GM23338 (cell line): Measurements from ENCODE around the gene FBLN5. TPM values are rescaled to one million over a fixed set of nuclear protein-coding genes. Genes with fewer than 3 reads are reported as not detected.

Source experiments
- ATAC-seq: fragments of 200-7000 bp; cut with Tn5 transposase; 3 replicates; pipeline ENCODE4 v1.9.1; 2020
- DNase-seq: peaks from one replicate; pipeline ENCODE4 v3.0.0-alpha.2; 2015; ENCODE audit warnings: low spot score
- H2AFZ ChIP-seq: fragments of 200-600 bp; sonication (generic); 2 replicates; pipeline ENCODE4 v1.8.0; 2016; ENCODE audit warnings: antibody characterized with exemption, mild to moderate bottlenecking, moderate library complexity
- H3F3A ChIP-seq: fragments of 200-600 bp; sonication (generic); replicated peaks from 2 replicates; pipeline ENCODE4 v1.8.0; 2017; ENCODE audit warnings: antibody characterized with exemption, mixed run types, low read depth
- H3K27ac ChIP-seq: fragments of 200-600 bp; sonication (generic); 2 replicates; pipeline ENCODE4 v1.6.1; 2016; ENCODE audit warnings: low read depth
- H3K27me3 ChIP-seq: fragments of 200-600 bp; sonication (generic); 2 replicates; pipeline ENCODE4 v1.8.0; 2016; ENCODE audit warnings: mild to moderate bottlenecking, mixed run types, moderate library complexity; ENCODE audit not compliant: insufficient read depth
- H3K36me3 ChIP-seq: fragments of 200-600 bp; sonication (generic); 2 replicates; pipeline ENCODE4 v1.8.0; 2016; ENCODE audit warnings: mild to moderate bottlenecking; ENCODE audit not compliant: insufficient read depth
- H3K4me1 ChIP-seq: fragments of 200-600 bp; sonication (generic); 2 replicates; pipeline ENCODE4 v1.8.0; 2016; ENCODE audit warnings: mild to moderate bottlenecking, moderate library complexity; ENCODE audit not compliant: insufficient read depth
- H3K4me2 ChIP-seq: fragments of 200-600 bp; sonication (generic); 2 replicates; pipeline ENCODE4 v1.7.1; 2017; ENCODE audit warnings: mixed run types
- H3K4me3 ChIP-seq: fragments of 200-600 bp; sonication (generic); 2 replicates; pipeline ENCODE4 v1.6.1; 2016; ENCODE audit warnings: mixed run types
- H3K79me2 ChIP-seq: fragments of 200-600 bp; sonication (generic); replicated peaks from 2 replicates; pipeline ENCODE4 v1.8.0; 2017; ENCODE audit warnings: mild to moderate bottlenecking; ENCODE audit not compliant: insufficient read depth
- H3K9me2 ChIP-seq: fragments of 200-600 bp; sonication (generic); 2 replicates; pipeline ENCODE4 v1.8.0; 2017; ENCODE audit not compliant: insufficient read depth
- H4K20me1 ChIP-seq: fragments of 200-600 bp; sonication (generic); replicated peaks from 2 replicates; pipeline ENCODE4 v1.8.0; 2017; ENCODE audit warnings: mild to moderate bottlenecking; ENCODE audit not compliant: insufficient read depth
- H3K27ac Mint-ChIP-seq: 2 replicates; pipeline ENCODE4 v1.8.0; 2020; ENCODE audit warnings: inconsistent platforms, mild to moderate bottlenecking, moderate library complexity, mixed read lengths
- H3K27me3 Mint-ChIP-seq: 3 replicates; pipeline ENCODE4 v1.8.0; 2022; ENCODE audit warnings: low read depth, mild to moderate bottlenecking, moderate library complexity, mixed read lengths, inconsistent platforms; ENCODE audit not compliant: insufficient read depth, poor library complexity
- H3K36me3 Mint-ChIP-seq: 3 replicates; pipeline ENCODE4 v1.8.0; 2021; ENCODE audit warnings: low read depth, mild to moderate bottlenecking, inconsistent platforms, moderate library complexity, mixed read lengths
- H3K4me1 Mint-ChIP-seq: 3 replicates; pipeline ENCODE4 v1.8.0; 2020; ENCODE audit warnings: mild to moderate bottlenecking, inconsistent platforms, mixed read lengths
- H3K4me3 Mint-ChIP-seq: 3 replicates; pipeline ENCODE4 v1.8.0; 2021; ENCODE audit warnings: moderate library complexity, mild to moderate bottlenecking, inconsistent platforms, mixed read lengths
- H3K9me3 Mint-ChIP-seq: 3 replicates; pipeline ENCODE4 v1.8.0; 2020; ENCODE audit warnings: moderate library complexity, mild to moderate bottlenecking, inconsistent platforms, mixed read lengths
- EZH2 ChIP-seq: fragments of 200-600 bp; sonication (generic); IDR thresholded peaks from one replicate; pipeline ENCODE4 v1.8.0; 2017; ENCODE audit warnings: antibody characterized with exemption, mild to moderate bottlenecking, low read depth; ENCODE audit not compliant: unreplicated experiment
- EZH2phosphoT487 ChIP-seq: fragments of 200-600 bp; sonication (generic); IDR thresholded peaks from one replicate; pipeline ENCODE4 v1.8.1; 2018; ENCODE audit warnings: antibody characterized with exemption; ENCODE audit not compliant: unreplicated experiment
- JUNB ChIP-seq: IDR thresholded peaks from one replicate; pipeline ENCODE4 v1.6.1; 2016; ENCODE audit warnings: antibody characterized with exemption; ENCODE audit not compliant: unreplicated experiment
- NANOG ChIP-seq: IDR thresholded peaks from 2 replicates; pipeline ENCODE4 v1.6.1; 2016; ENCODE audit warnings: antibody characterized with exemption, borderline replicate concordance
- REST ChIP-seq: IDR thresholded peaks from one replicate; pipeline ENCODE4 v1.6.1; 2018; ENCODE audit warnings: antibody characterized with exemption; ENCODE audit not compliant: unreplicated experiment
- ZNF462 ChIP-seq: fragments of 250-450 bp; sonication (Bioruptor Pico); IDR thresholded peaks from 2 replicates; pipeline ENCODE4 v1.5.0; 2020; ENCODE audit warnings: mild to moderate bottlenecking, moderate library complexity
- polyA plus RNA-seq: library from polyadenylated mRNA; unstranded; fragments of >200 nt; fragmentation: Nextera tagmentation; extraction: Ambion mirVana; gene quantifications from 2 replicates; pipeline ENCODE4 v1.2.1, GENCODE V29; 2016
- total RNA-seq: library from RNA; depleted of rRNA; stranded (reverse); fragments of >200 nt; shearing (Covaris generic); gene quantifications from 2 replicates; pipeline ENCODE4 v1.2.3, GENCODE V29; 2014
- TF ChIP-seq, protein P1 (sequence below): IDR thresholded peaks from 2 replicates; pipeline ENCODE4 v1.6.1; 2016; ENCODE audit warnings: antibody characterized with exemption
- TF ChIP-seq, protein P2 (sequence below), 2 experiments: fragments of 200-600 bp in 1 of 2; sonication (generic) in 1 of 2; conservative IDR thresholded peaks; 2 replicates each; pipeline versions ENCODE4 v1.5.1 to v1.6.1; 2016 to 2017; ENCODE audit warnings: antibody characterized with exemption in 2 of 2, low read depth in 2 of 2, mild to moderate bottlenecking in 2 of 2, moderate library complexity in 1 of 2

FBLN5 gene
- total and polyA plus RNA-seq, 2 experiments from 2014 or later: 4.3 to 4.9 TPM

DNA sequence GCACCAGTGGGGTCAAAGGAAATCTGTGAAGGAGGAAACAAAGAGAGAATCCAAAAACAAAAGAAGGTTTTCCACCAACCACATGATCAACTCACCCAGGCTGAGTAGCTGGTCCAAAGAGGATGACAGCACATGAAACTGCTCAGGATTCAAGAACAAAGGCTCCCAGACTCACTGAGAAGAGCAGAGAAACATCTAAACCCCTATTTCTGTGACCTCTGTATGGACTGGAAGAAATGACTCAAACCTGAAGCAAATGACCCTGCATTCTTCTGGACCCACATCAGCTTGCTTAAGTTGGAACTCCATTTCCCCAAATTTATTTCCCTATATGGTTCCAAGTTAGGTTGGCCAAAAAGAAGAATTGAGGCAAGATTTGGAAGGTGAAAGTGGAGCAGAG is 106.4 kb downstream of the FBLN5 start (continued):
- TF ChIP-seq ZNF462 (CRISPR knock-in tag): no peak
- TF ChIP-seq REST: no peak
- TF ChIP-seq NANOG: no peak

- peaks cover 6% of the 10 kb centered on the region for H3K27me3 ChIP-seq
- TF ChIP-seq, protein P1, sequence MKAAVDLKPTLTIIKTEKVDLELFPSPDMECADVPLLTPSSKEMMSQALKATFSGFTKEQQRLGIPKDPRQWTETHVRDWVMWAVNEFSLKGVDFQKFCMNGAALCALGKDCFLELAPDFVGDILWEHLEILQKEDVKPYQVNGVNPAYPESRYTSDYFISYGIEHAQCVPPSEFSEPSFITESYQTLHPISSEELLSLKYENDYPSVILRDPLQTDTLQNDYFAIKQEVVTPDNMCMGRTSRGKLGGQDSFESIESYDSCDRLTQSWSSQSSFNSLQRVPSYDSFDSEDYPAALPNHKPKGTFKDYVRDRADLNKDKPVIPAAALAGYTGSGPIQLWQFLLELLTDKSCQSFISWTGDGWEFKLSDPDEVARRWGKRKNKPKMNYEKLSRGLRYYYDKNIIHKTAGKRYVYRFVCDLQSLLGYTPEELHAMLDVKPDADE: no peak
- no peak for TF ChIP-seq EZH2phosphoT487
- TF ChIP-seq, protein P2, sequence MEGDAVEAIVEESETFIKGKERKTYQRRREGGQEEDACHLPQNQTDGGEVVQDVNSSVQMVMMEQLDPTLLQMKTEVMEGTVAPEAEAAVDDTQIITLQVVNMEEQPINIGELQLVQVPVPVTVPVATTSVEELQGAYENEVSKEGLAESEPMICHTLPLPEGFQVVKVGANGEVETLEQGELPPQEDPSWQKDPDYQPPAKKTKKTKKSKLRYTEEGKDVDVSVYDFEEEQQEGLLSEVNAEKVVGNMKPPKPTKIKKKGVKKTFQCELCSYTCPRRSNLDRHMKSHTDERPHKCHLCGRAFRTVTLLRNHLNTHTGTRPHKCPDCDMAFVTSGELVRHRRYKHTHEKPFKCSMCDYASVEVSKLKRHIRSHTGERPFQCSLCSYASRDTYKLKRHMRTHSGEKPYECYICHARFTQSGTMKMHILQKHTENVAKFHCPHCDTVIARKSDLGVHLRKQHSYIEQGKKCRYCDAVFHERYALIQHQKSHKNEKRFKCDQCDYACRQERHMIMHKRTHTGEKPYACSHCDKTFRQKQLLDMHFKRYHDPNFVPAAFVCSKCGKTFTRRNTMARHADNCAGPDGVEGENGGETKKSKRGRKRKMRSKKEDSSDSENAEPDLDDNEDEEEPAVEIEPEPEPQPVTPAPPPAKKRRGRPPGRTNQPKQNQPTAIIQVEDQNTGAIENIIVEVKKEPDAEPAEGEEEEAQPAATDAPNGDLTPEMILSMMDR (conservative IDR thresholded peaks at IDR 0.05; ENCODE audit: low read depth in 2 of 2): no peak
- TF ChIP-seq EZH2: no peak
- TF ChIP-seq JUNB: no peak
Observed at GRCh38 chr14:91839749-91840148, 107.7 kb downstream of the FBLN5 start.

More at GRCh38 chr14:91839749-91840148, 107.7 kb downstream of the FBLN5 start:
- H3K79me2 ChIP-seq: peaks cover 8% of the 10 kb centered on the region
- no peak for DNase-seq
- no peaks in the 10 kb centered on the region for H3F3A ChIP-seq
- H2AFZ ChIP-seq: no peak overlapping the region
- no peak overlapping the region for H3K27ac ChIP-seq
- no peaks in the 10 kb centered on the region for H3K36me3 ChIP-seq
- peaks cover 16% of the 10 kb centered on the region; the same call in 2 of the 3 replicates for H3K4me1 Mint-ChIP-seq
- H3K4me2 ChIP-seq: no peak overlapping the region
- H3K27me3 Mint-ChIP-seq: no peaks in the 10 kb centered on the region
- no peak overlapping the region for H3K4me3 Mint-ChIP-seq
- no peaks in the 10 kb centered on the region for H3K9me3 Mint-ChIP-seq
- no peaks in the 10 kb centered on the region for H3K36me3 Mint-ChIP-seq
- no peaks in the 10 kb centered on the region for H4K20me1 ChIP-seq
- ATAC-seq: no peak
- H3K27ac Mint-ChIP-seq: no peak overlapping the region
- H3K9me2 ChIP-seq: no peaks in the 10 kb centered on the region; the same call in 1 of the 2 replicates
- H3K4me3 ChIP-seq: no peak overlapping the region
- H3K4me1 ChIP-seq: peaks cover 13% of the 10 kb centered on the region
